Measurements from ENCODE around the gene COPS3. TPM values are rescaled to one million over a fixed set of nuclear protein-coding genes. Genes with fewer than 3 reads are reported as not detected.

The COPS3 gene
- polyA plus RNA-seq, 1 experiment, result 73.3 TPM

- CTCF ChIA-PET, result interaction anchor here (0.7 to 1.8 kb wide), 7 partner anchors 9 to 209 kb away, joined by 3 to 6 read pairs (median 4); no protein-coding TSS in a partner anchor
- POLR2A ChIA-PET, result interaction anchor here (1.0 kb wide), 1 partner anchor 11 kb away, joined by 3 read pairs; no protein-coding TSS in a partner anchor
- no peaks in the 10 kb centered on the region for H3K36me3 ChIP-seq (ENCODE audit: control insufficient read depth, insufficient read depth, low read length)
- DNase-seq (ENCODE audit: low read depth), result no peak
- no peaks in the 10 kb centered on the region for H3K27me3 ChIP-seq (ENCODE audit: control insufficient read depth, insufficient read depth, low read length)
- TF ChIP-seq CTCF (IDR thresholded peaks at IDR 0.05; ENCODE audit: insufficient read depth, low read depth, low read length), result no peak
- H3K4me3 ChIP-seq (ENCODE audit: low read depth, low read length), result no peak overlapping the region
Measured at GRCh38 chr17:17200831-17201230, 80.2 kb downstream of the COPS3 start.

- Histone ChIP-seq H3K4me3 (ENCODE audit: low read depth, low read length) (no peak overlapping the region), H3K27me3 (ENCODE audit: control insufficient read depth, insufficient read depth, low read length) (no peaks in the 10 kb centered on the region), H3K36me3 (ENCODE audit: control insufficient read depth, insufficient read depth, low read length) (no peaks in the 10 kb centered on the region)
- DNase-seq (ENCODE audit: low read depth), result no peak
- ChIA-PET POLR2A (interaction anchor here (0.5 to 1.0 kb wide), 2 partner anchors 10 to 11 kb away, joined by 3 read pairs; no protein-coding TSS in a partner anchor), CTCF (interaction anchor here (0.6 to 1.8 kb wide), 6 partner anchors 8 to 198 kb away, joined by 3 to 6 read pairs (median 4); no protein-coding TSS in a partner anchor)
- no peak for TF ChIP-seq CTCF (IDR thresholded peaks at IDR 0.05; ENCODE audit: insufficient read depth, low read depth, low read length)
Measured at GRCh38 chr17:17200311-17200710, 80.7 kb downstream of the COPS3 start.

GRCh38 chr17:17198281-17198680 lies 82.8 kb downstream of the COPS3 start:
- DNase-seq (ENCODE audit: low read depth), result no peak
- no peak for TF ChIP-seq CTCF (IDR thresholded peaks at IDR 0.05; ENCODE audit: insufficient read depth, low read depth, low read length)
- no peaks in the 10 kb centered on the region for H3K36me3 ChIP-seq (ENCODE audit: control insufficient read depth, insufficient read depth, low read length)
- H3K4me3 ChIP-seq (ENCODE audit: low read depth, low read length), result no peak overlapping the region
- POLR2A ChIA-PET, result no interaction called here
- H3K27me3 ChIP-seq (ENCODE audit: control insufficient read depth, insufficient read depth, low read length), result no peaks in the 10 kb centered on the region
- CTCF ChIA-PET, result no interaction called here

GRCh38 chr17:17196776-17197175 lies 84.3 kb downstream of the COPS3 start:
- no peak for DNase-seq (ENCODE audit: low read depth)
- no peak overlapping the region for H3K4me3 ChIP-seq (ENCODE audit: low read depth, low read length)
- no peaks in the 10 kb centered on the region for H3K27me3 ChIP-seq (ENCODE audit: control insufficient read depth, insufficient read depth, low read length)
- no peak for TF ChIP-seq CTCF (IDR thresholded peaks at IDR 0.05; ENCODE audit: insufficient read depth, low read depth, low read length)
- POLR2A ChIA-PET, result no interaction called here
- no peaks in the 10 kb centered on the region for H3K36me3 ChIP-seq (ENCODE audit: control insufficient read depth, insufficient read depth, low read length)
- CTCF ChIA-PET, result no interaction called here

Other genes starting within 250 kb of the COPS3 start
- 149 and 154 TPM in 2 replicates for gene MPRIP, start 238.8 kb downstream of the COPS3 start, polyA plus RNA-seq (2011; rRNA removed)
- gene PLD6, start 74.9 kb downstream of the COPS3 start, polyA plus RNA-seq (2011; rRNA removed), result 1.5 TPM in 2 replicates
- 12.4 and 15.4 TPM in 2 replicates for gene FLCN, start 44.1 kb downstream of the COPS3 start, polyA plus RNA-seq (2011; rRNA removed)
- 0.93 and 1.2 TPM in 2 replicates for gene NT5M, start 22.1 kb upstream of the COPS3 start, polyA plus RNA-seq (2011; rRNA removed)
- 10.6 and 11.7 TPM in 2 replicates for gene MED9, start 195.8 kb upstream of the COPS3 start, polyA plus RNA-seq (2011; rRNA removed)
- gene RASD1, start 215.1 kb upstream of the COPS3 start, polyA plus RNA-seq (2011; rRNA removed), result 0.83 and 0.90 TPM in 2 replicates

Measured in BJ (cell line).